Parietal lobe (tissue), 1 donor: ENCODE measurements around the gene LY86. TPM values are rescaled to one million over a fixed set of nuclear protein-coding genes. Genes with fewer than 3 reads are reported as not detected.

Experiments
- total RNA-seq: library from RNA; depleted of rRNA; stranded (reverse); fragments of >200 nt; gene quantifications from one replicate; pipeline ENCODE4 v1.2.3, GENCODE V29; 2014

The LY86 gene
- total RNA-seq: 1.3 TPM

GRCh38 chr6:6588064-6588923, at the start of gene LY86:
LY86 (plus strand) TSS chr6:6588720; CDS start chr6:6588735, 15 bp downstream.

